Activated T-cell treated with anti-CD3 and anti-CD28 coated beads for 48 hours (primary cell): ENCODE measurements around the gene ARHGEF26.
"Not testable (repeated sequence)": the region's sequence is repeated elsewhere in the genome, so short reads cannot be mapped to it uniquely, and the experiment has no call there.

Source experiments
- DNase-seq: peaks from one replicate; pipeline ENCODE4 v3.0.0-alpha.2; 2020; ENCODE audit warnings: low read depth

The ARHGEF26 gene

GRCh38 chr3:154120961-154121700, at the start of gene ARHGEF26:
Gene ARHGEF26, plus strand, starts transcription at chr3:154121390. Its CDS starts 603 bp downstream, at chr3:154121993.
- peak; percentile 59 for DNase-seq

GRCh38 chr3:154074966-154075365, 46.2 kb upstream of the ARHGEF26 start:
- DNase-seq: no peak

GRCh38 chr3:154078672-154079071, 42.5 kb upstream of the ARHGEF26 start:
- DNase-seq: no peak

GRCh38 chr3:154081305-154081704, 39.9 kb upstream of the ARHGEF26 start:
- no peak for DNase-seq

GRCh38 chr3:154085071-154085470, 36.1 kb upstream of the ARHGEF26 start:
- DNase-seq: no peak

GRCh38 chr3:154085799-154086198, 35.4 kb upstream of the ARHGEF26 start:
- DNase-seq: no peak

- no peak for DNase-seq
Measured at GRCh38 chr3:154086286-154086685, 34.9 kb upstream of the ARHGEF26 start.

- not testable (repeated sequence) for DNase-seq
Measured at GRCh38 chr3:154087756-154088480, 33.3 kb upstream of the ARHGEF26 start.

GRCh38 chr3:154089421-154090420, 31.5 kb upstream of the ARHGEF26 start:
- DNase-seq: no peak

- no peak for DNase-seq
Measured at GRCh38 chr3:154094051-154094450, 27.1 kb upstream of the ARHGEF26 start.

- DNase-seq: no peak
Measured at GRCh38 chr3:154095832-154096421, 25.3 kb upstream of the ARHGEF26 start.

- DNase-seq: no peak
Measured at GRCh38 chr3:154098376-154098775, 22.8 kb upstream of the ARHGEF26 start.

- DNase-seq: no peak
Measured at GRCh38 chr3:154100556-154100955, 20.6 kb upstream of the ARHGEF26 start.

- DNase-seq: no peak
Measured at GRCh38 chr3:154101250-154101649, 19.9 kb upstream of the ARHGEF26 start.

- no peak for DNase-seq
Measured at GRCh38 chr3:154102225-154102624, 19.0 kb upstream of the ARHGEF26 start.

- no peak for DNase-seq
Measured at GRCh38 chr3:154105218-154105975, 15.8 kb upstream of the ARHGEF26 start.

- DNase-seq: no peak
Measured at GRCh38 chr3:154111365-154111935, 9.7 kb upstream of the ARHGEF26 start.

- DNase-seq: no peak
Measured at GRCh38 chr3:154112146-154112852, 8.9 kb upstream of the ARHGEF26 start.

- DNase-seq: no peak
Measured at GRCh38 chr3:154113609-154114008, 7.6 kb upstream of the ARHGEF26 start.

GRCh38 chr3:154115332-154115731, 5.9 kb upstream of the ARHGEF26 start:
- DNase-seq: no peak
